ENCODE data around the gene SYT17. TPM values are rescaled to one million over a fixed set of nuclear protein-coding genes. Genes with fewer than 3 reads are reported as not detected.

Gene SYT17
- total RNA-seq, 1 experiment from 2014 or later = 10.3 TPM

DNA sequence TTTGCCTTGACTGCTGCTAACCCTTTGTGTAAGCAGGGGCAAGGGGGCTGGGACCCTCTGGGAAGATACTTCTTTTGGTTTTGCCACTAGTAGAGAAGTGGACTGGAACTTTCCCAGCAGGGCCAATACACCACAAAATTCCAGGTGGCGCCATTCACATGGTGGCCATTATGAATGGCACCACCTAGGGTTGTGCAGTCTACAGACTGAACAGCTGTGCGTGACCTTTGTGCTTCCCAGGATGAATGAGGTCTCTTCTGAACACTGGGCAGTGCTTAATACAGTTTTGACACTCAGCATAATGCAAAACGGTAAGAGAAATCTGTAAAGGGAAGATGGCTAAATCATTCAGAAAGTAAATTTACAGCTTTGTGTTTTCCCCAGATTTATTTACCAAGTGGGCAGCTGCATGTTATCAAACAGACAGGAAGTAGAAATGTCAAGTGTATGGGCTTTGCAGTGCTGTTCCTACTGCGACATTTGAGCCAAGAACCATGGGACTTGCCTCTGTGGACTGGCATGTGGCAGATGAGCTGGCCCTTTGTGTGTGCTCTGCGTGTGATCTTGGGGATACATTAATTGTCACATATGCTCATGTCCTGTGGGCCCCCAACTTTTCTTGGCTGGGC, 9.2 kb downstream of the SYT17 start:
- TF ChIP-seq SRF (IDR thresholded peaks at IDR 0.05; ENCODE audit: low read depth) = no peak
- TF ChIP-seq YY1 (IDR thresholded peaks at IDR 0.05; ENCODE audit: extremely low read depth, insufficient replicate concordance, low read depth, low read length) = peak; percentile 73
- no peak for TF ChIP-seq CEBPB (IDR thresholded peaks at IDR 0.05; ENCODE audit: low read depth)
- TF ChIP-seq, protein P1, sequence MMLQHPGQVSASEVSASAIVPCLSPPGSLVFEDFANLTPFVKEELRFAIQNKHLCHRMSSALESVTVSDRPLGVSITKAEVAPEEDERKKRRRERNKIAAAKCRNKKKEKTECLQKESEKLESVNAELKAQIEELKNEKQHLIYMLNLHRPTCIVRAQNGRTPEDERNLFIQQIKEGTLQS (IDR thresholded peaks at IDR 0.05) = no peak
- 0 out of 2 replicates have a peak, but pooled peaks have one; percentile 21 for TF ChIP-seq RAD21 (IDR thresholded peaks at IDR 0.05; ENCODE audit: low read depth)
- TF ChIP-seq SP1 (IDR thresholded peaks at IDR 0.05; ENCODE audit: low read depth) = no peak
- TF ChIP-seq, protein P2, sequence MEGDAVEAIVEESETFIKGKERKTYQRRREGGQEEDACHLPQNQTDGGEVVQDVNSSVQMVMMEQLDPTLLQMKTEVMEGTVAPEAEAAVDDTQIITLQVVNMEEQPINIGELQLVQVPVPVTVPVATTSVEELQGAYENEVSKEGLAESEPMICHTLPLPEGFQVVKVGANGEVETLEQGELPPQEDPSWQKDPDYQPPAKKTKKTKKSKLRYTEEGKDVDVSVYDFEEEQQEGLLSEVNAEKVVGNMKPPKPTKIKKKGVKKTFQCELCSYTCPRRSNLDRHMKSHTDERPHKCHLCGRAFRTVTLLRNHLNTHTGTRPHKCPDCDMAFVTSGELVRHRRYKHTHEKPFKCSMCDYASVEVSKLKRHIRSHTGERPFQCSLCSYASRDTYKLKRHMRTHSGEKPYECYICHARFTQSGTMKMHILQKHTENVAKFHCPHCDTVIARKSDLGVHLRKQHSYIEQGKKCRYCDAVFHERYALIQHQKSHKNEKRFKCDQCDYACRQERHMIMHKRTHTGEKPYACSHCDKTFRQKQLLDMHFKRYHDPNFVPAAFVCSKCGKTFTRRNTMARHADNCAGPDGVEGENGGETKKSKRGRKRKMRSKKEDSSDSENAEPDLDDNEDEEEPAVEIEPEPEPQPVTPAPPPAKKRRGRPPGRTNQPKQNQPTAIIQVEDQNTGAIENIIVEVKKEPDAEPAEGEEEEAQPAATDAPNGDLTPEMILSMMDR (IDR thresholded peaks at IDR 0.05 in 2 of 3, conservative IDR thresholded peaks at IDR 0.05 in 1 of 3; ENCODE audit: borderline replicate concordance in 1 of 3, insufficient read depth in 1 of 3, low read depth in 2 of 3, low read length in 2 of 3) = peak; percentile 30 to 70 (median 58); a peak in 5 of 6 replicates
- POLR2A ChIA-PET = no interaction called here

More for the DNA sequence above, 9.2 kb downstream of the SYT17 start:
- BruUV-seq (replicated peaks) = no TSS peak
- RAD21 ChIA-PET (ENCODE audit: low non-redundant PET in 1 of 2, low total read pairs in 2 of 2, uncharacterized antibody in 2 of 2, unreplicated experiment in 2 of 2) = no interaction called here
- Histone ChIP-seq H3K9me2 (ENCODE audit: insufficient read depth) (no peaks in the 10 kb centered on the region), H3K4me1 (ENCODE audit: control insufficient read depth in 1 of 2, insufficient read depth in 2 of 2, low read length in 2 of 2) (no peaks in the 10 kb centered on the region), H3K9ac (ENCODE audit: low read length) (no peak overlapping the region), H2AFZ (ENCODE audit: low read depth, low read length, poor library complexity, severe bottlenecking) (no peak overlapping the region), H3K4me3 (replicated peaks in 1 of 2; ENCODE audit: low read depth in 1 of 2, low read length in 2 of 2) (no peak overlapping the region), H3K4me2 (ENCODE audit: low read length) (no peak overlapping the region), H3K27ac (ENCODE audit: low read depth, low read length) (no peak overlapping the region), H3K27me3 (ENCODE audit: insufficient read depth, low read length) (no peaks in the 10 kb centered on the region), H3K79me2 (ENCODE audit: insufficient read depth, low read length) (no peaks in the 10 kb centered on the region), H4K20me1 (ENCODE audit: insufficient read depth) (no peaks in the 10 kb centered on the region), H3K36me3 (ENCODE audit: control insufficient read depth in 1 of 2, insufficient read depth in 2 of 2, low read length in 2 of 2) (no peaks in the 10 kb centered on the region; a peak in 2 of 4 replicates), H3K9me3 (ENCODE audit: control insufficient read depth in 1 of 2, insufficient read depth in 1 of 2, low read depth in 1 of 2, low read length in 2 of 2) (no peaks in the 10 kb centered on the region)
- ATAC-seq (peak; percentile 71), DNase-seq (ENCODE audit: low read depth, low spot score) (no peak)
- intact Hi-C loops (cut with micrococcal nuclease) = no loop called here
- CTCF ChIA-PET = interaction anchor here (1.0 to 3.6 kb wide), 5 partner anchors 21 to 325 kb away, joined by 3 to 55 read pairs (median 3); no protein-coding TSS in a partner anchor
